T47D (cell line): ENCODE measurements around the gene CYP27B1.
A peak's percentile ranks its signal among the peaks of the same experiment; 100 is the strongest.
"Not testable (repeated sequence)": the region's sequence is repeated elsewhere in the genome, so short reads cannot be mapped to it uniquely, and the experiment has no call there.

Experiments used
- DNase-seq, 2 experiments: peaks; one replicate each; pipeline versions ENCODE4 v3.0.0 to v3.0.0-alpha.2; 2011 to 2012; ENCODE audit warnings: low read depth in 1 of 2, low spot score in 1 of 2
- JUND ChIP-seq: IDR thresholded peaks from 2 replicates; pipeline ENCODE4 v1.6.1; 2012; ENCODE audit warnings: low read depth
- in situ Hi-C: cut with HindIII; loops from 2 replicates; pipeline ENCODE4 v1.10.0; 2016; ENCODE audit warnings: low sequenced_read_pairs, low pct_unique_long_range_greater_than_20kb

CYP27B1 gene

DNA sequence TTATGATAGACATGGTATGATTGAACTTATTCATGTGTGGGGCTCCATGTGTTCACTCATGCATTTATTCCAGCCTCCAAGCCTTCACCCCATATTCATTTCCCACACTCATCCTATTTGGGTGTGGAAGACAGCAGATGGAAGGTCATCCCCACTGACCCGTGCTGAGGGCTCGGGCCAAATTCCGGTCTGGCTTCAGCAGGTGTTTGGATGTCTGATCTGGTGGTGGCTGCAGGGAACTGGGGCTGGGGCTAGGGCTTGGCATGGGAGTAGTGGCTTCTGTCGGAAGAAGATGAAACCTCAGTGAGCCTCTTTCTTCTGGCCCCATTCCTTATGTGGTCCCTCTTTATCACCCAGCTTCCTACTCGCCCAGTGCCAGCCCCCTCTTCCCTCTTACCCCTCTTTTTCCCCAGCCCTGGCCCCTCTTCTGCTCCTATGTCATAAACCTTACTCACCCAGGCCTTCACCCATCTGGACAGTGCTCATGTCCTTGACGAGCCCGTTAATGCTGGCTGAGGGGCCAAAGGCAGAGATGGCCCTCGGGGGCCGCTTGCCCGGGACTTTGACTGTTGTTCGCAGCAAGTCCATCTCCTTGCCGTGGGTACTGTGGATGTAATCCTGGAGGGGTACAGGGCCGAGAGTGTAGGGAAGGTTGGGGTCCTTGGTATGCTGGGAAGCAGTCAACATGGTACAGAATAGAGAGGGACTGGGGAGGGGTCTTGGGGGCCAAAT lies 36.4 kb downstream of the CYP27B1 start:
- DNase-seq = no peak
- no peak for TF ChIP-seq JUND
- in situ Hi-C loops = no loop called here

DNA sequence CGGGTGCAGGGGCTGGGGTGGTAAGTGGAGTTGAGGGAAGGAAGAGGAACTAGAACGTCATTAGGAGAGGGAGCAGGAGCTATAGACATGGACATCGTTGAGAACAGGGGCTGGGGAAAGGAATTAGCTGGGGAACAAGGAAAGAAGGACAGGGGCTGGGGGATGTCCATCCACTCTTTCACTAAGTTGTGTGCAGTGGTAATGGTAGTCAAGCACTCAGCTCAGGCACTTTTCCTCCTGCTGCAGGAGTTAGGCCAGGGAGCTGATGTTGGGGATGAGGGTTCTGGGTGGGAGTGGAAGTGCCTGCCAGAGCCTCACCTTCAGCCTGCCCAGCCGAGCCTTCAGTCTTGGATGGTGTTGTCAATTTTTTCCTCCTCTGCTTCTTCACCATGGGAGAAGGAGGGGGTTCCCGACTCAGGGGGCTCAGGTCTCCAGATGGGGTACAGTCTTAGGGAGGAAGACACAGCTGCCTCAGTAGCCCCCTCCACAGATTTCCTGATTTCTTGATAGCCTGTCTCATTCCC lies 37.5 kb downstream of the CYP27B1 start:
- no peak for DNase-seq
- no peak for TF ChIP-seq JUND
- in situ Hi-C loops = no loop called here

DNA sequence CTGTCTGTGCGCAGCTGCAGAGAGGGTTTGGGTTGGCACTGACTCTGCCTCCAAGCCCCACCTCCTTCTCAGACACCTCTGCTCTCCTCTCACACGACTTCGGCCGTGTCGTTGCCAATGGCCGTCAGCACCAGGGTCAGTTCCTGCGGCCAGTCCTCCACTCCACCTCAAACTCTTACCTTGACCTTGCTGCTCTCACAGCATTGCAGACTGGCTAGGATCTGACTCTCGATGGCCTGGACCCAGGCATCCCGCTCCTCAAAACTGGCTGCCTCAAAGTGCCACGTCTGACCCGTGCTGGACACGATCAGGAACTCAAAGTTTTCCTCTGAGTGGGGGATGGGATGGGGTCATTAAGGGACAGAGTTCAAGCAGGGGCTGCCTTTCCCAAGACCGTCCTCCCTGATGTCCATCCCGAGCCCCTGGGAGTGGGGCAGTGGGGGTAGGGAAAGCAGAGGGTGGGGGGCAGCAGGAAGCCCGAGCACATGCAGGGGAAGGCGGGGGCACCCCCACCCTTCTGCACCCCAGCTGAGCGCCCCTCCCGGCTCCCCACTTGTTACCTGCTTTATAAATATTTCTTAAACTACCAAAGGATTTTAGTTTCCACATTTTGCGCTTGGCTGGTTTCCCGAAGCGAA lies 39.0 kb downstream of the CYP27B1 start:
- no peak for TF ChIP-seq JUND
- peak in 1 of 2 experiments; percentile 72 for DNase-seq
- in situ Hi-C loops = no loop called here

DNA sequence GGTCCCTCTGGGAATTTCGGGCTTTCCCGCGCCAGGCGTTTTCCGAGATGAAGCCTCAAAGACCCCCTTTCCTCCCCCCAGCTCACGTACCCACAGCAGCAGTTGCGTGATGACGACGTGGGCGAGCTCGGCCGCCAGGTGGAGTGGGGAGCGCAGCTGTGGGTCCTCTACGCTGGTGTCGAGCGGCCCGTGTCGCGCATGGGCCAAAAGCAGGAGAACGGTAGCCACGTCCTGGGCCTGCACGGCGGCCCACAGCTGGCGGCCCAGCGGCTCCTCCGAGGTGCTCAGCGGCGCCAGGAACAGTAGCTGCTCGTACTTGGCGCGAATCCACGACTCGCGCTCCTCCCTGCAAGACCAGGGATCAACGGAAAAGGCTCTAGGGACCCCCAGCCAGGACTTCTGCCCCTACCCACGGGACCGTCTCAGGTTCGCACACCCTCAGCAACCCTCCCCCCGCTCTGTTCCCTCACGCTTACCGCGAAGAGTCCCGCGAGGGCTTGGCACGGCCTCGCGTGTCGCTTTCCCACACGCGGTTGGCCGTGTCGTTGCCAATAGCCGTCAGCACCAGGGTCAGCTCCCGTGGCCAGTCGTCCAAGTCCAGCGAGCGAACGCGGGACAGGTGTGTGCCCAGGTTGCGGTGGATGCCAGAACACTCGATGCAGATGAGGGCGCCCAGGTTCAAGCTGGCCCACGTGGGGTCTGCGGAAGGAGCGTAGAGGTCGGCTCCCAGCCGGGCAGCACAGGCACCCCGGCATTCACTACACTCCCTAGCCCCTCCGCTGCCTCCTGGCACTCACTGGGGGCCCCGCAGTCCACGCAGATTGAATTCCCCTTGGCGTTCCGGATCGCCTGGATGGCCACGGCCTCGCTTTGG lies 39.8 kb downstream of the CYP27B1 start:
- in situ Hi-C loops = no loop called here
- peak in 1 of 2 experiments; percentile 81 for DNase-seq
- no peak for TF ChIP-seq JUND

DNA sequence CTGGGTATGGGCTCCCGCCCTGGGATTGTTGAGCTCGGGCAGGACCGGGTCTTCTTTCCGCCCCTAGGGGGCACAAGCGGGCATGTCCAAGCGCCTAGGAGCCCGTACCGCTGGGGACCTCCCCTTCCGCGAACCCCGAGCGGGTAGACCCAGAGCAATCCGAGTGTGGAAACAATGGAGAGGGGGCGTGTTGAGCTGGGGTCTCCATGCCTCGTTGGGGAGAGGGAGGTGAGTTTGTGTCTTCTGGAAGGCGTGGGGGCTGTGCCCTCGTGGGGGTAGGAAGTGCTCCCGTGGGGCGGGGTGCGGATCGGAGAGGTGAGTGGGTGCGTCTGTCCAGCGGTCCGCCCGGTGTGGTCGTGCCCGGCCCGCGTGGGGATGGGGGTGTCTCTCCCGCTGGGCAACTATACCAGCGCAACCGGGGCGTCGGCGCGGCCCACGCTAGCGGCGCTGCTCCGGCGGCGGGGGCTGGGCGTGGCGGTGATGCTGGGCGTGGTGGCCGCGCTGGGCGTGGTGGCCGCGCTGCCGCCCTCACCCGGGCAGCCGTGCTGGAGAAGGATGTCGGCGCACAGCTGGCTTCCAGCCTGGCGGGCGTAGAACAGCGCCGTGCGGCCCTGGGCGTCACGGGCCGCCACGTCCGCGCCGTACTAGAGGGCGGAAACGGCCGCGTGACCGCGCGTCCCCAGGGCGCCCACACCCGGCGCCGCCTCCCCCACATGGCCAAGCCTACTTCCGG lies 40.6 kb downstream of the CYP27B1 start:
- no peak for TF ChIP-seq JUND
- in situ Hi-C loops = no loop called here
- DNase-seq = peak; percentile 90 to 96

DNA sequence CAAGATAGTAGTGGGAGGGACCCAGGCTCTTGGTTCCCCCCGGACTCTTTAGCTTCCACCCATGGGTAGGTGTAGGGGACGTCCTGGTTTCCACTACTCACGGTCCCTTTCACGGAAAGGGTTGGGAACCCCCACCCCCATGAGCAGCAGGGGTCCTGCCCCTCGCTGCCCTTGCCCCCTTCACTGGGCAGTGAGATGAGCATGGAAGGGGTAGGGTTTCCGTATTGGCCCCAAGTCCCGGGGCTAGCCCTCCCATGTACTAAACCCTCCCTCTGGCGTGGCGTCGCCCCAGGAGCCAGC lies 41.1 kb downstream of the CYP27B1 start:
- DNase-seq = no peak
- in situ Hi-C loops = no loop called here
- TF ChIP-seq JUND = no peak

DNA sequence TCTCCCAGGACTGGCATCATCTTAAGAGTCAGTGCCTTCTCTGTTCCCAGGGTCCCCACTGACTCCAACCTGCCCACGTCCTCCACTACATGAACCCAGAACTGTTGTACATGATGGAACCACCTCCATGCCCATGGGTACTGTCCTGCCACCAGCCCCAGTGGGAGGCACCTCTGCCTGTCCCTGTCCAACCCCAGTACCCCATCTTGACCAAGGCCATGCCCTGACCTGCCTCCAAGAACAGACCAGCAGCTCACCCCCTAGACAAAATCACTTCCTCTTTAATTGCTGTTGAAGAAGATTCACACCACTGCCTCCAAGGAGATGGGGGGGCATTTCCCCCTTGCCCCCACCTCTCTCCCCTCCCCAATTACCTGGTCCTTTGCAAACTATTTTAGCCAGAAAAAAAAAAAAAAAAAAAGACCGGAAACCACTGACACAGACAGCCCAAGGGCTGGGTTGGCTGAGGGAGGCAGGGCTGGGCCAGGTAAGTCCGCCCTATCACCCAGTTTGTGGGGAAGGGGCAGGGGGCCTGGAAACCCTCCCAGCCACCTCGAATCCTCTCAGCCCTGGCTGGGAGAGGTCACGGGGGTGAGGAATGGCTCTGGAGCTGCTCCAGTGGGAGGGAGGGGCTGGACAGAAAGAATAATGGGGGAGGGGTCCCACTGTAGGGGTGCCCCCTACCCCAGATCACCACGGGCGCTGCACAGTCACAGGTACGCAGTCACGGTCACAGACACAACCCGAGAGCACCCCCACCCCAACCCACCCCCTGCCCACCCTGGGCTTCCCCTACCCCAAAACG lies 41.7 kb downstream of the CYP27B1 start:
- in situ Hi-C loops = no loop called here
- DNase-seq = no peak
- TF ChIP-seq JUND = no peak

DNA sequence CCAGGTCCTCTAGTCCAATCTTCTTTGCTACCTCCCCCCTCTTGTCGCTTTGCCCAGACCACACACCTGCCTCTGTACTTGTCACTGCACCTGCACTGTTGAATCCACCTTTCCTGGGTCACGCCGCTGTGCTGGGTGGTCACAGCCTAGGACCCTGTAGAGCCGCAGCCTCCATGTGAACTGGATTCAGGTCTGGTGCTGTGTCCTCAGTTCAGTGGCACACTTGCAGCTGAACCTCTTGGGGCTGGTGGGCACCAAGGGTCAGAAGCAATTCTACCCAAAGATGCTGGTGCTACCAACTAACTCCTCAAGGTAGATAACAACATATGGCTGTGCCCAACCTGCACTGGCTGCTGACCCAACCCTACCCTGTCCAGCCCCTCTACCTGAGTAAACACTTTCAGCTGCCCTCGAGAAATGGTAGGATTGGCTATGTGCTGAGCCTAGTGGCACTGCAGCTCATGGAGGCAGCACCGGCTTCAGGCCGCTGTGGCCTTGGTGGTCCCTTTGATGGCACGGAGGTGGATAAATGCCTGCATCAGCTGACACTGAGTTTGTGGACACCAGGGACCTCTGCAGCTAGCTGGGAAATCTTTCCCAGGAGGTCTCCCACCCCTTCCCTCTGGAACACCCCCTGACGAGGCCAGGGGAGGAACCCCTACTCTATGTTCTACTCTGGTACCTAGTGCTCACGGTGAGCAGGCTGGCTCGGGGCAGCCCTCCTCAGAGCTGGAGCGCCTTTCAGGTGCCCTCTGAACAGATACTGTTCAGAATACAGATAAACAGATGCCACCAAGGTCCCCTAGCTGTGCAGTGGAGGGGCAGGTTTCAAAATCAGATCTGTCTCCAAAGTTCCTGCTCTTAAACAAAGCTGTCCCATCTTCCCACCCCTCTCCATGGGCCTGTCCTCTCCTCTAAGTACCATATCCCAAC lies 42.6 kb downstream of the CYP27B1 start:
- in situ Hi-C loops = no loop called here
- no peak for DNase-seq
- no peak for TF ChIP-seq JUND

DNA sequence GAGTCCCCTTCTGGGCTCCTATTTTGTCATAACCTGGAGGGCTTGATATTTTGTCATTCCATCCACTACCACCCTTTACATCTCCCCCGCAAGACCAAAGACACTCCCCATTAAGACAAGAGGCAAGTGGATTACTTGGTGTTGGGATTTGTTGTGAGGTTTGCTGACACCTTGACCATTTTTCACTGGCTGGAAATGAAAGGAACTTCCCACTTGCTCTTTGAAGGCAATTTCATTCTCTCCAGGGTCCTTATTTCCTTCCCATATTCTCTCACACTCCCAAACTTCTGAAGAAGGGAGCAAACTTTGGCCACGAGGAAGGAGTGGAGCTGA lies 43.3 kb downstream of the CYP27B1 start:
- in situ Hi-C loops = no loop called here
- DNase-seq = no peak

DNA sequence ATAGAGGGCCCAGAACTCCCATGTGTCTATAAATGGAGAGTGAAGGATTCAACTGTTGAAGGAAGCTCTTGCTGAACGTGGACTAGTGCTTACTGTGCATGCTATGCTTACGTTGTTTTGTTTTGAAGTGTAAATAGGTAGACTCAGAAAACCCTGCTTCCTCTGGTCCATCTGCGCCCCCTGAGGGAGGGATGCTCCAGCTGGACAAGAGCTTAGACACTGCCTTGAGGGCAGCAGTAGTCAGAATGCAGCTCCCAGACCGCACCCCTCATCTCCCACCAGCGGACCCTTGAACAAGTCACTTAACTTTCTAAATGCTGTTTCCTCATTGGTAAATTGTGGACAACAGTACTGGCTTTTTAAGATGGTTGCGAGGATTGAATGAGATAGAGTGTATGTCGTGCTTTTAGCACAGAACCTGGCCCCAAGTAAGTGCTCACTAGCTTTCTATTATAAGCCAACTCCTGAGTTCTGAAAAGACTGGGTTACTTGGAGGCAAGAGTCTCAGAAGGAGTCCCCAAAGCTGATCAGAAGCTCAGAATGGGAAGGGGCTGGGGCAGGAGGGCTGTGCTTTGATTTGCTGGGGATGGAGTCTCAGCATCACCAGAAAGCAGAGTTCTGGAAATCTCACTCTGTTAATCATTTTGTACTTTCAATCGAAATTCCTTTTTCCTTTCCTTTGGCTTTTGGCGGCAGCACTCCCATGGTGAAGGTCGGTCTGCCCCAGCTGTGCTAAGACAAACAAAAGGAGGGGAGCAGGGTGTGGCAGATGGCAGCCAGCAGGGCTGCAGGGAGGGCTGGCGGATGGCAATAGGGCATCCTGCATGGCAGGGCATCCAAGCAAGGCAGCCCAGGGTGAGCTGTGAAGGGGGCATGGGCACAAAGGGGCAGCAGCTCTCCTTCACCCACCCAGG lies 43.9 kb downstream of the CYP27B1 start:
- no peak for TF ChIP-seq JUND
- in situ Hi-C loops = no loop called here
- no peak for DNase-seq

More for the DNA sequence above, 43.3 kb downstream of the CYP27B1 start:
- no peak for TF ChIP-seq JUND

DNA sequence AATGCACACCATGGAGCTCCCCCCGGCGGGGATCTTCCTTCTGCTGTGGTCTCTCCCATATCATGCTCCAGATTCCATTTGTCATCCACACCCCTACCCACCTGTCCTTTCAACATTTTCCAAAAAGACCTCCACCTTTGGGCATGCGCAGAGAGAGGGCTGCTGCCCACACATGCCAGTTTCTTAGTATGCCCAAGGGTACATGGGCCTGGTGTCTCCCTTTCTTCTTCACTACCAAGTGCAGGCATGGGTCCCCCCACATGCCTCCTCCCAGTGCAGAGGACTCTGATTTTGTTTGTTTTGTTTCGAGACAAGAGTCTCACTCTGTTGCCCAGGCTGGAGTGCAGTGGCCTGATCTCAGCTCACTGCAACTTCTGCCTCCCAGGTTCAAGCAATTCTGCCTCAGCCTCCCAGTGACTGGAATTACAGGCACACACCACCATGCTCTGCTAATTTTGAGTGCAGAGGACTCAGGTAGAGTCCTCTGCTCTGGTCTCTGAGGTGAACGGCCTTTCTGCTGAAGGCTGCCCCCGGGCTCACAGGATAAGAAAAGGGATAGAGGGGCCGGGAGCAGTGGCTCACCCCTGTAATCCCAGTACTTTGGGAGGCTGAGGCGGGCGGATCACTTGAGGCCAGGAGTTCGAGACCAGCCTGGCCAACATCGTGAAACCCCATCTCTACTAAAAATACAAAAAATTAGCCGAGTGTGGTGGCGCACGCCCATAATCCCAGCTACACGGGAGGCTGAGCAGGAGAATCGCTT lies 44.9 kb downstream of the CYP27B1 start:
- DNase-seq, in situ Hi-C loops: not testable (repeated sequence)
